Activated CD4-positive, CD25-positive, alpha-beta regulatory T cell treated with anti-CD3 and anti-CD28 coated beads, Interleukin-2, amount 50 U/mL, for 24 hours (primary cell): ENCODE measurements around the gene DGKD.

Experiments used
- ATAC-seq, 2 donors: fragments of 150-1000 bp; cut with Tn5 transposase; one replicate each; pipeline ENCODE4 v1.10.0; 2021; ENCODE audit warnings: mild to moderate bottlenecking in 1 of 2, moderate library complexity in 1 of 2

Gene DGKD

DNA sequence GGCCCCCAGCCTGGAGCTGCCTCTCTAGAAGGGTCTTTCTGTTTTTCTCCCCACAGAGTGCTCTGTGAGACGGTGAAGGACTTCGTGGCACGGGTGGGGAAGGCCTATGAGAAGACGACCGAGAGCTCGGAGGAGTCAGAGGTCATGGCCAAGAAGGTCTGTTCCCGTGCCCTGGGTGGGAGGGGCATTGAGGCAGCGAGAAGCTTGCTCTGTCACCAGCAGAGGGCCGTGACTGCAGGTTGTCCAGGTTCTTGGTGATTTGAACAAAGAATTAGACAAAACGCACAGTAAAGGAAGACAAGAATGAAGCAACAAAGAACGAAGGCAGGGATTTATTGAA, 93.9 kb downstream of the DGKD start:
- no peak for ATAC-seq

DNA sequence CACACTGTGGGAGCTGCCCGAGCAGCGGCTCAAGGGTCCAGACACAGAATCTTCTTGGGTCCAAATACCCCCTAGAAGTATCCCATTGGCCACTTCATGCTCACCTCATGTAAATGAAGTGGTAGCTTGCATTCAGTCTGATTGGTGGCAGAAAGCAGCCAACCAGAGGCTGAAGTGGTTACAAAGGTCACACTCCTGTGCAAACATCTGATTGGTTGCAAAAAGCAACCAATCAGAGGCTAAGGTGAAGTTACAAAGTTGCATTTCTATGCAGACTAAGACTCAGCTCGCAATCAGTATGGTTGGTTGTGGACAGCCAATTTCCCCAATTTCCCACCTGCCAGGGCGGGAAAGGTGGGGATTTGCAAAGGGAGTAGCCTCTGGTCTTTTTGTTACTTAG, 94.3 kb downstream of the DGKD start:
- no peak for ATAC-seq

DNA sequence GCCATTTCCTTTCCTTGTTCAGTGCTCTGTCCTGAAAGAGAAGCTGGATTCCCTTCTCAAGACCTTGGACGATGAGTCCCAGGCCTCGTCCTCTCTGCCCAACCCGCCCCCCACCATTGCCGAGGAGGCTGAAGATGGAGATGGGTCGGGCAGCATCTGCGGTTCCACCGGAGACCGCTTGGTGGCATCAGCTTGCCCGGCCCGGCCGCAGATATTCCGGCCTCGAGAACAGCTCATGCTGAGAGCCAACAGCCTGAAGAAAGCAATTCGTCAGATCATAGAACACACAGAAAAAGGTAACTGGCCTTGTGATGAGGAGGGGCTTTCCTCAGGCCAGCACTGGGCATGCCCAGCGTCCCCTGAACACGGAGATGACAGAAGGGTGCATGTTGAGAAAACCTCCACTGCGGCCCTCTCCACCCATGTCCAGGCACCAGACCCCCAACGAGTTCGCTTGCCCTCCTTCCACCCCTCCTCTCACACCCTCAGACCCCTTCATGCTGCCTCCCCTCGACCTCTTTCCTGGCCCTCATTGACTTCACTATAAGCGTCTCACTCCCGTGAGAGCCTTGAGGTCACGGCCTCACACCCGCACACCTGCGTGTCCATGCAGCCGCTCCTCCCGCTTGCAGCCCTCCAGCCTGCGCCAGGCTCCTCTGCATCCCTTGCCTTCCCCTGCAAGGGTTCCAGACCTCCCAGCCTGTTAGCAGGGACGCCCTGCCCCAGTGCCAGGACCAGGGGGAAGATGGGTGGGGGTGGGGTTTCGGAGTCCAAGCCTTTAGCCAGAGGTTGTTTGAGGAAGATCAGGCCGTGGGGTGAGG, 95.0 kb downstream of the DGKD start:
- no peak for ATAC-seq

DNA sequence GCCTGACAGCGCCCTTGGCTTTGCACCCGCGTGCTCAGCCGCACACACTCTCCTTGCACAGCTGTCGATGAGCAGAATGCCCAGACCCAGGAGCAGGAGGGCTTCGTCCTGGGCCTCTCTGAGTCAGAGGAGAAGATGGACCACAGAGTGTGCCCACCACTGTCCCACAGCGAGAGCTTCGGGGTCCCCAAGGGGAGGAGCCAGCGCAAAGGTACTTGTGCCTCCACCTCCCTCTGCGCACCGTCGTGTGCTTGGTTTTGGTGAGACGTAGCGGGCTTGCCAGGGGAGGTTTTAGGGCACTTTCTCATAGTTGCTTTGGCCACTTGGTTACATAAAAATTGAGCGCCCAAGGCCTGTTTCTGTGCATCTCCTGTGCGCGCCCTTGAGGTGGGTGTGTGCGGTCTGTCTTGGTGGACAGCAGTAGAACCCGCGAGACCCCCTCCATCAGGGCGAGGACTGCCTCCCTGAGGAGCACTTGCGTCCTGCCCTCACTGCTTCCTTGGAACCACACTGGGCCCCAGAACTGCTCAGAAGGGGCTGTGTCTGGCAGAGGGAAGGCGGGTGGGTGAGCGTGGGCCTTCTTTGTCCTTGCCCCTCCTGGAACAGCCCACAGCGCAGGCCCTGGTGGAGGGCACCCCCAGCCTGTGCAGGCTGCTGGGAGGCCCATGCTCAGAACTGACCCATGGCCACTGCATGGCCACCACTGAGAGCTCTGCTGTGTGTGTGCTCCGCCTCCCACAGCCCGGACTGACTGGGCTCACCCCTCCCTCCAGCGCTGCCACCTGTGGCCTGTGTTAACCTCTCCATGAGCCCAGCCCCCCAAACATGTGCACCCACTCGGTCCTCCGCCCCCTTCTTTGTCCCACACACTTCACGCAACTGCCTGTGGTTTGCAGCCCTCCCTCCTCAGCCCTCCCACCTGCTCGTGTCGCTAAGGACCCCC, 95.9 kb downstream of the DGKD start:
- no peak for ATAC-seq

DNA sequence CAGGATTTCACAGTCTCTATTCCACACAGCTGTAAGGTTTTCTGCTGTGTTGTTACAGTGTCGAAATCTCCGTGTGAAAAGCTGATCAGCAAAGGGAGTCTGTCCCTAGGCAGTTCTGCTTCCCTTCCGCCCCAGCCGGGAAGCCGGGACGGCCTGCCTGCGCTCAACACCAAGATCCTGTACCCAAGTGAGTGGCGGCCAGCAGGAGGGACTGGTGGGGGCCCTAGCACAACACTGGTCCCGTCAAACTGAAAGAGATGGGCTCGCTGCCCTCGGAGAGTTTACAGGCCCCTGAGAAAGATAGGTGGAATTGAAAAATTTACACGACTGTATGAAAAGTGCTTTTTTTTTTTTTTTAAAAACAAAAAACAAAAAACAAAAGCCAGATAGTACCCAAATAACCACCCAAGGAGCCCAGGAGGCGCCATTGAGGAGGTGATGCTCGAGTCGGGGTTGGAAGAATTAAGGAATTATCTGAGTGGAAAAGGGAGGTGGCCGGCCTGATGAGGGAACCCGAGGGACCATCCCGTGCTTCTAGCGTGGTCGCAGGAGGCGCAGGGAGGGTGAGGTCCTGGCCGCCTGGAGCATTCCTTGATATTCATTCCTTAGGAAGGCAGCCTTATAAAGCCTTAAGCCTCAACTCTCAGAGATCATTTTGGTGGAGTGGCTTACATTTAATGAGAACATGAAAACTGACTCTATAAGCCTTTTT, 96.7 kb downstream of the DGKD start:
- no peak for ATAC-seq

DNA sequence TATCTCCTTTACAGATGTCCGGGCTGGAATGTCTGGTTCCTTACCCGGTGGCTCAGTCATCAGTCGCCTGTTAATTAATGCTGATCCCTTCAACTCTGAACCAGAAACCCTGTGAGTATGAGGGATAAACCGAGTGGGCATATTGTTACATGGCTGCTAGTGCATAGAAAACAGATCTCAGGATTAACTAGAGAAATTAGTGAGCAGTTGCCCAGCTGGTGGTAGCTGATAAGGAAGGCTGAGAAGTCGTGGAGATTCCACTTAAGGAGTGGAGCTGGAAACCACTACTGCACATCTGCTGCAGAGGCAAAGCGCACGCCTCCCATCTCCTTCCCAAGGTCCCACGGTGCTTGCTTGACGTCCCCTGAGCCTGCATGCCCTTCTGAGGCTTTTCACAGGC, 97.7 kb downstream of the DGKD start:
- ATAC-seq, result no peak

DNA sequence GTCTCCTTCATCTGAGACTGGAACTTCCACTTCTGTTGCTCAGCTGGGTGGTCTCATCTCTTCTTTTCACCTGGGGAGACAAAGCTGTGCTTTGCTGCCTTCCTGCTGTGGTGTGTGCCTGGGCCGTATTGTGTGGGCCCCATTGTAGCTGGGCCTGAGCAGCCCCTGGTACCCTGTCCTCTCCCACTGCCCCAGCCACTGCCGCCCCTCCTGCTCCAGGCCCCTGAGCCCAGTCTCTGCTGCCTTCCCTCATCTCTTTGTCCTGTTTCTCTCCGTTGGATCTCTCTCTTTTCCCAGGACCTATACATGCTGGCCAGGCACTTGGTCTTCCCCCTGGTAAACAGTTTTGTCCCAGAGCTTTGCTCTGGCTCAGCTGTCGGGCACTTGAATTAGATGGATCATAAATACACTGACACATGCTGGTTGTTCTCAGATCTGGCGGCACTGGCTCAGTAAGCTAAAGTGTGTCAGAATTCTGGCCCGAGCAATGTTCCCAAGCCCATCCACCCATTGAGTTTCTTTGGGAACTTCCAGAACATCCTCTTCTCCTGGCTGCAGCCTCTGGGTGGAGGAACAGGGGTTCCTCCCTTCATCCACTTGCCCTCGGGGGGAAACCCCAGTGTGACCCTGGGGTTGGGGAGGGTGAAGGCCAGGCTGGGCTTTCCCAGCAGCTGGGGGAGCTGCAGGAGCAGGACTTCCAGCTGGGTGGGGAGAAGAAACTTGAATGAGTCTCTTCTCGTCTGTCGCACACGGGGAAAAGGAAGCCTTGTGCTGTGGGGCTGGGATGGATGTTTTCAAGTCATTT, 99.0 kb downstream of the DGKD start:
- no peak for ATAC-seq

DNA sequence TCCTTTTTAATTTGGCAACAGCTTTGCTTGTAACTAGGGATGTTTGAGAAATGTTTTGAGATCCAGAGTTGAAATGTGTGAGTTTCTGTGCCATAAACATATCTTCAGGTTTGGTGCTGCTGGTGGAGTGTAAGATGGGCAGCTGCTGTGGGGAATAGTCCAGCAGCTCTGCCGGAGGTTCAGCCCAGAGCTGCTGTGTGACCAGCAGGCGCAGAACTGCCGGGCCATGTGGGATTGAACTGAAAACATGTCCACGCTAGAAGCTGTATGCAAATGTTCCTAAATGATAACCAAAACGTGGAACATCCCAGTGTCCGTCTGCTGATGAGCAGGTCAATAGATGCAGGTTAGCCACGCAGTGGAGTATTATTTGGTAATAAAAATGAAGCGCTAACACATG, 99.6 kb downstream of the DGKD start:
- no peak for ATAC-seq

DNA sequence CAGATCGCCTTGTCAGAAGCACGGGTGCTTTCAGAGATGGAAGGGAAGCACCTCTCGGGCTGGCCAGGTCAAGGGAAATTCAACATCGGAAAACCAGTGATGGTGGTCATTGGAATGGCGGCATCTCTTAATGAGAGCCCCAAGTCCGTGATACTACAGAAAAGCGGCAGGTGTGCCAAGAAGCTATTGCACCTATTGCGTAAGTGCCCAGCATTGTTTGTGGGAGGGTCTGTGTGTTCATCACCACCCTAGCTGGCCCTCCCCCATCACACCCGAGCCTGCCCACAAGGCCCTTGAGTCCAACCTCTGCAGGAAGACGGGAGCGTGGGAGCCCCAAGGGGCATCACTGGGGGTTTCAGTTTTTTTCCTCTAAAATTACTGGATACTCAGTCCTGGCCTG, 100.7 kb downstream of the DGKD start:
- no peak for ATAC-seq

DNA sequence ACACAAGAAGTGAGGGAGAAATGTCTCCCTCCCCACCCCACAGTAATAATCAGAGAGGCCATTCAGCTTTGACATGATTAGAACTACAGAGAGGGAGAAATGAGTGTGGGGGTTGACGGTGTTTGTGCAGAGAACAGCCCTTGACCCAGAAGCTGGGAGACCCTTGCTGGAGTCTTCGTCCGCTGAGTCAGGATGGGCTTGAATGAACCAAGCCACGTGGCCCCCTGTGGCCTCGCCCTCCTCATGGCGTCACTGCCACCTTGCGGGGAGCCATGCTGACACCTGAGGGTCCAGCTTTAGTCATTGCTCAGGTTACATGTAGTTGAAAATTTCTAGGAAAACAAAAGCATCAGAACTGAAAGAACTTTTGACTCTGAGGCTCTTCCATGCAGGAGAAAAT, 101.2 kb downstream of the DGKD start:
- no peak for ATAC-seq

DNA sequence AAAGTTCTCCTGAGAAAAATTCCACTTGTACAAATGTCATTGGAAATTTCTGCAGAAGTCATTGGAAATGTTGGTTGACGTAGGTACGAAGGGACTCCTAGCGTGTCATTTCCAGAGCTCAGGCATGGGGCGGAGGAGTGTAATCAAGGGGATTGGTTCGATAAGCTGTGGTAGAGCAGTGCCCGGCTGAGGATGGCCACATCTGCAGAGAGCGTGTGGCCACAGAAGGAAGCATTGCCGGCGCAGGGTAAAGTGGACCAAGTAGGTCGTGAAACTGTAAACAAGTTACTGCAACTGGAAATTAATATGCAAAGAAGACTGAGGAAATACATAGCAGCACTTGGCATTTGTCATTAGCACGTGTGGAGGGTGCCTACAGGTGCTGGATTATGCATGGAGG, 101.8 kb downstream of the DGKD start:
- ATAC-seq, result no peak

DNA sequence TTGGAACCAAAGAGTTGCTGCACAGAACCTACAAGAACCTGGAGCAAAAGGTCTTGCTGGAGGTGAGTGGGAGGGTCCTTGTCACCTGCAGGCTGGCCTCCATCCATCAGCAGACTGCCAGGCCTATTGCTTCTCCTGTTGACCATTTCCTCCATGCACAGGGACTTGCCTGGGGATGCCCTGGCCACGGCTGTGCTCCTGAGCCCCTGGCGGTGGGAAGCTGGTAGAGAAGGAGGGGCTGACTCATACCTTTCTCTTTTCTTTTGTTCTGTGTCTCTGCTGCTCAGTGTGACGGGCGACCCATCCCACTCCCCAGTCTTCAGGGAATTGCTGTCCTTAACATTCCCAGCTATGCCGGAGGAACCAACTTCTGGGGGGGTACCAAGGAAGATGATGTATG, 102.6 kb downstream of the DGKD start:
- no peak for ATAC-seq

DNA sequence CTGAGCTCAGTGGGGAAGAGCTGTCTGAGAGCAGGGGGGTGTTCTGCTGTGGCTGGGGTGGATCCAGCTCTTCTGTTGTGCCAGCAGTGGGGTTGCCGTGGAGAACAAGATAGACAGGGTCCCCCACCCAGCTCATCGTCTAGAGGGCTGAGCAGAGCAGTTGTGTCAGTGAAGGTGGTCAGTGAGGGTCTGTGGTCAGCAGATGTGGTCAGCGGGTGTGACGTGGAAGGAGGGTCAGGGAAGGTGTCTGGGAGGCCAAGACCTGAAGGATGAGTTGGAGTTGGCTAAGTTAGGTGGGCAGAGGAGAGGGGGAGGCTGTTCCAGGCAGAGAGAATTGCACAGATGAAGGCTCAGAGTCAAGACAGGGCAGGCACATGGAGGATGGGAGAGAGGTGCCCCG, 103.1 kb downstream of the DGKD start:
- no peak for ATAC-seq

DNA sequence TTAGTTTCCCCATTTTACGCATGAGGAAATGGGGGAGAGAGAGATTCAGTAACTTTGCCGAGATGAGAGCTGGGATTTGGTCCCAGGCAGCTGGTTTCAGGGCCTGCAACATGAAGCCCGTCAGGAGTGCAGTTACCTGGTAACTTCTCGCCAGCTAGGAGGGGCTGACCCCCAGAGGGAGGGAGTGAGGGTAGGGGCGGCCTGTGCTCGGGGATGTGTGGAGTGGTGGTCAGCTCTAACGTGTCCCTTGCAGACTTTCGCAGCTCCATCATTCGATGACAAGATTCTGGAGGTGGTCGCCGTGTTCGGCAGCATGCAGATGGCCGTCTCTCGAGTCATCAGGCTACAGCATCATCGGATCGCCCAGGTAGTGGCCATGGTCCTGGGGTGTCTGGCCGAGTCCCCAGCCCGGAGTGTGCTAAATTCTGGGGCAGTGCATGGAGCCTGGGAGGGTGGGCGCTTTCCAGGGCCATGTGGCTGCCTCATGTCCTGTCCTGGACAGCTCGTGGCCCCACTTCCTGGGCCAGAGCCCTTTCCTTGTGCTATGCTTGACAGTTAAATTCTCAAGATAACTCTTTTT, 103.8 kb downstream of the DGKD start:
- ATAC-seq, result no peak

DNA sequence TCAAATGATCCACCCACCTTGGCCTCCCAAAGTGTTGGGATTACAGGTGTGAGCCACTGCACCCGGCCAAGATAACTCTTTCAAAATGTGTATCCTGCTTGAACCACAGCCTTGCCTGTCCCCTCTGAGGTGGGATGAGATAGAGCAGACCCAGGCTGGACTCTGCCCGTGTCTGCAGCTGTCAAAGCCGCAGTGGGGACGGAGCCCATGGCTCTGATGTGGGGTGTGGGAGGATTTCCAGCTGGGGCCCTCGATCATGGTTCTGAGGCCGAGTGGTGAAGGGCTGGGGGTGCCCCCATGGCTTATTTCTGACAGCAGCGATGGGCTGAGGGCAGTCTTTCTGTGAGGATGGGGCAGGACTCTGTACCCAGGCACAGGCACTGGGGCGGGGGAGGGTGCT, 104.5 kb downstream of the DGKD start:
- ATAC-seq, result no peak

DNA sequence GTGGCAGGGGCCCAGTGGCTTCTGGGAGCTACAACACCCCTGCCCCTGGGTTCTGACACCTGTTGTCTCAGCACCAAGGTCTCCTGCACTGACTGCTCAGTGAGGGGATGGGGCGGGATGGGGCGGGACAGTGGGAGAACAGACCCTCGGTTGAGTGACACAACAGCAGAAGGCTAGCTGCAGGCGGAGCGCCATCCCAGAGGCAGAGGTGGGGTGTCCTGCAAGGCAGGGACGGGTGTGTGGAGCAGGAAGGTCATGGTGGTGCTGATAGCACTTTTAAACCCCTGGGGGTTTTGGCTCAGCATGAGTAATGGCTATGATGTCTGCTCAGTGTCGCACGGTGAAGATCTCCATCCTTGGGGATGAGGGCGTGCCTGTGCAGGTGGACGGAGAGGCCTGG, 105.1 kb downstream of the DGKD start:
- no peak for ATAC-seq

DNA sequence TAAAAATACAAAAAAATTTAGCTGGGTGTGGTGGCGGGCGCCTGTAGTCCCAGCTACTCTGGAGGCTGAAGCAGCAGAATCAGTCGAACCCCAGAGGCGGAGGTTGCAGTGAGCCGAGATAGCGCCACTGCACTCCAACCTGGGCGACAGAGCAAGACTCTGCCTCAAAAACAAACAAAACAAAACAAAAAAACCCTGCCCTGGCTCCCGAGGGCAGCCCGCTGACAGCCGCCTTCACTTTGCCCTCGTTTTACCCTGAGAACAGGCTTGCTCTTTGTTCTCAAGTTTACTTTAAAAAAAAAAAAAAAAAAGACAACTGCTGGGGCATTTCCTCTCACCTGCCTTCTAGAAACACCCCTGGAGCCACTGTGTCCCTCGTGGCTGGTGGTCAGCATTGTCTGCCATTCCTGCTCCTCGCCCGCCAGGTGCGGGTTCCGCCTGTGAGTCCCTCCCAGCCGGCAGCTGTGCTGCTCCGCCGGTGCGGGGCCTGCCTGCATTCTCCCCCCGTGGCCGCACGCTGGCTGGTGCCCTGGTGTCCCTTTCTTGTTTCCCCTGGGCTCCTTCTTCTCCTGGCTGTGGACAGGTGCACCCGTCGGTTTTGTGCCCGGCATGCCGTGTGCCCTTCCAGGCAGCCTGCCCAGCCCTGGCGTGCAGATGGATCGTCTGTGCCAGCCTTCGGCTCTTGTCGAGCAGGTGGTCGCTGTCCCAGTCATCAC, 106.6 kb downstream of the DGKD start:
- no peak for ATAC-seq

DNA sequence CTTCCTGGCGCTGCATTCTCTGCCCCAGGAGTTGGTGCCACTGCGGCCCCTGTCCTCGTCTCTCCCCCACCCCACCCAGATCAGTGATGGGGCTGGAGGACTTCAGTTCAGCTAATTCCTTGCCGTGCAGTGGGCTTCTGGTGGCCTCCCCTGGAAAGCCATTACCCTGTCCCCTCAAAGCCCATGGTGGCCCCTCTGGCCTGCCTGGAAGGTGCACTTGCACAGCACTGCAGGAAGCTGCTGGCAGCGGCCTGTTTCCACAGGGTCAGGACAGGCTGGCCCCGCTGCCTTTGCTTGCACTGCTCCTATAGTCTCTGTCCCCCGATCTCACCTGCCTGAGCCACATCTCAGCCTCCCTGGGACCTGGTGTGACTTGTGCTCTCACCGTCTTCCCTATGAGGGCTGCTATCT, 107.2 kb downstream of the DGKD start:
- no peak for ATAC-seq

DNA sequence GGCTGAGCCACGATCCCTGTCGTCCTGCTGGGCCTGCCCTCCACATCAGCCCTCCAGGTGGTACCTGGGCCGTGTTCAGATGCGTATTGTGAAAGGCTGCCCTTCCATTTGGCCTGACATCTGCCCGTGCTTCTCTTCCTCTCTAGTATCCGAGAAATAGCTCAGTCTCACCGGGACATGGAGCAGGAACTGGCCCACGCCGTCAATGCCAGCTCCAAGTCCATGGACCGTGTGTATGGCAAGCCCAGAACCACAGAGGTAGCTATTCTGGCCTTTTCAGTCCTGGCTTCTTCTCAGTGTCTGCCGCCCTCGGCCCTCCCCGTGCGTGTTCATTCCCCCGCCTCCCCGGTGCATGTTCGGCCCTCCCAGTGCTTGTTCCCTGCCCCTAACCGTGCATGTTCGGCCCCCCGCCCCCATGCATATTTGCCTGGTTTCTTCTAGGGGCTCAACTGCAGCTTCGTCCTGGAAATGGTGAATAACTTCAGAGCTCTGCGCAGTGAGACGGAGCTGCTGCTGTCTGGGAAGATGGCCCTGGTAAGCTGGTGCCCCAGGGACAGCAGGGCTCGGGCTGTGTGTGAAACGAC, 108.0 kb downstream of the DGKD start:
- no peak for ATAC-seq

DNA sequence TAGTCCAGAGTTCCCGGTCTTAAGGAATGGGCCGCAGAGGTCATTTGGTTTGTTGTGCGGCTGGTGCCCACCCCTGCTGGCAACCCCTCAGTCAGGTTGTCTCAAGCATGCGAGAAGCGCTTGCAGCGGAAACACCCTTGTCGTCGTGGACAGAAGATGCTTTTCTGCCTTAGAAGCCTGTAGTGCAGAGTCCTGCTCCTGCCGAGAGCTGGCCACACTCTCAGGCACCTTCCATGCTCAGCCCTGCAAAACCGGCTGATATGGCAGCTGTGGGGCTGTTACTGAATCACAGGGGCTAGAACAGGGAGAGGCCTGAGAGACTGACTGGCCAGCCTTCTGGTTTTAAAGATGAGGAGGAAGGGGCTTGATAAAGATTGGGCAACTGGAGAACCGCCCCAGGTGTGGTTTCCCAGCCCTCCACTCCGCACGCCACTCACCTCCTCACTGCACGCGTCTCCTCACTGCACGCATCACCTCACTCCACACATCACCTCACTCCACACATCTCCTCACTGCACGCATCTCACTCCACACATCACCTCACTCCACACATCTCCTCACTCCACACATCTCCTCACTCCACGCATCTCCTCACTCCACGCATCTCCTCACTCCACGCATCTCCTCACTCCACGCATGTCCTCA, 108.7 kb downstream of the DGKD start:
- ATAC-seq, result no peak

DNA sequence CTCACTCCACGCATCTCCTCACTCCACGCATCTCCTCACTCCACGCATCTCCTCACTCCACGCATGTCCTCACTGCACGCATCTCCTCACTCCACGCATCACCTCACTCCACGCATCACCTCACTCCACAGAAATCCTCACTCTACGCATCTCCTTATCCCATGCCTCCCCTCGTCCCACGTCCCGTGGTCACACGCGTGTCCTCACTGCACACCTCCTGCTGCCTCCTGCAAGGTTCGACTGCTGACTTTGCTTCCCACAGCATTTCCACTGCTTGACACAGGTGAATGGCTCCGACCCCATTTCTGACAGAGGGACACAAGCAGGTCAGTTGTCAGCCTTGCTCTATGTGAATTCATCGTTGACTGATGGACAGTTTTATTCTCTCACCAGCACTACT, 109.3 kb downstream of the DGKD start:
- no peak for ATAC-seq
